ENCODE results near the gene FAM170B.

Gene FAM170B

GRCh38 chr10:49112098-49112497 is 21.7 kb downstream of the FAM170B start:
- H3K36me3 Mint-ChIP-seq (ENCODE audit: low read depth): no peaks in the 10 kb centered on the region
- no peaks in the 10 kb centered on the region for H3K9me3 Mint-ChIP-seq
- no peak overlapping the region for H3K27ac Mint-ChIP-seq
- no peak overlapping the region for H3K4me3 Mint-ChIP-seq
- H3K4me1 Mint-ChIP-seq (ENCODE audit: low read depth): peaks cover 7% of the 10 kb centered on the region
- peaks cover 21% of the 10 kb centered on the region for H3K27me3 Mint-ChIP-seq

GRCh38 chr10:49111320-49111698 is 22.5 kb downstream of the FAM170B start:
- Mint-ChIP-seq H3K27ac (no peak overlapping the region), H3K27me3 (peaks cover 19% of the 10 kb centered on the region), H3K36me3 (ENCODE audit: low read depth) (no peaks in the 10 kb centered on the region), H3K4me1 (ENCODE audit: low read depth) (peaks cover 7% of the 10 kb centered on the region), H3K9me3 (no peaks in the 10 kb centered on the region), H3K4me3 (no peak overlapping the region)

DNA sequence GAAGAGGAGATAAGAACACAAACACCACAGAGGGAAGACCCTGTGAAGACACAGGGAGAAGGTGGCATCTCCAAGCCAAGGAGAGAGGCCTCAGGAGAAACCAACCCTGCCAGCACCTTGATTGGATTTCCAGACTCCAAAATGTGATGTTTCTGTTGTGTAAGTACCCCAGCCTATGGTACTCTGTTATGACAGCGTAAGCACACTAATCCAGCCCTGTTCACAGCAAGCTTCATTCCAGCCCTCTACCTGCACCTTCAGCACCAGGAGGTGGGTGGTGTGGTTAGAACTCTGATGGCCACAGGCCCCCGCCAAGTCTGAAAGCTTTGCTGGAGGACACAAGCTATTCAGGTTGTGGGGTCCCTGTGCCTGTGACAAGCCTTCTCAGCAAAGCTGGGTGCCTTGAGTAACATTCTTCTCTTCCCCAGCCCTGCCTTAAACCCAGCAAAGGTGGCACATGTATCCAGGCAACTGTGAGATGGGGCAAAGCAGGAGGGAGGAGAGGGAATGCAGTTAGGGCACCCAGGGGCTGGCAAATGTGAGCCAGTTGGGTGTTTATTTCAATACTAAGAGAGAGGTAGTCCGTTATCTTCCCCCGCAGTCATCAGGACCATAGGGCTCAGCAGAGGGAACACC is 23.0 kb downstream of the FAM170B start:
- Mint-ChIP-seq H3K27ac (no peak overlapping the region), H3K4me1 (ENCODE audit: low read depth) (peaks cover 7% of the 10 kb centered on the region), H3K36me3 (ENCODE audit: low read depth) (no peaks in the 10 kb centered on the region), H3K9me3 (no peaks in the 10 kb centered on the region), H3K4me3 (no peak overlapping the region), H3K27me3 (peaks cover 15% of the 10 kb centered on the region)

DNA sequence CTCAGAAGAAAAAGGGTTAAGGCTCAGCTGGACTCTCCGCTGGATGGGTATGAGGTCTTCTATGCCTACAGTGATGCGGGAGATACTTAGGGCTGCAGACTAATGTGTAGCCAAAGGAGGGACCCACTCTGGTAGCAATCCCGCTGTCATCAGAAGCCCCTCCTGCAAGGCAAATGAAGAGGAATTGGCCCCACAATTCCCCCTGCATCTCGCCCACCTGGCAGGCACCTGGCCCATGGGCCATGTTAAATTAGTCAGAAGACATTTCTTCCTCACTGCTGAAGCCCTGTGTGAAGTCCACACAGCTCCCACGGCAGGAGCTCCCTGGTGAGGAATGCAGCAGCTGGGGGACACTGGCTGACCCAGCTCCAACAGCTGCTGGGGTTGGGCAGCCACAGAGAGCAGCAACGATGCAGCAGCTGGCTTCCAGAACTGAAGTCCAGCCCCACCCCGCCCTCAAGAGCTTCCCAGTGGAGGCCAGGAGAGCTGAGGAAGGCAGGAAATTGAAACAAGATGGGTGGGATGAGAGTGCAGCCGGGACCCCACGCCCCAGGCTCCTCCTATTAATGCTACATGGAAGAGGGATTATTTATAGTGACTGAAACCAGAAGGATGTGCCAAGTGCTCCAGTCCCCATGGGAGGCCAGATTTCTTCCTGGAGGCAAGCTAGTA is 24.0 kb downstream of the FAM170B start:
- H3K4me3 Mint-ChIP-seq: no peak overlapping the region
- peaks cover 6% of the 10 kb centered on the region for H3K4me1 Mint-ChIP-seq (ENCODE audit: low read depth)
- no peak overlapping the region for H3K27ac Mint-ChIP-seq
- peaks cover 13% of the 10 kb centered on the region for H3K27me3 Mint-ChIP-seq
- no peaks in the 10 kb centered on the region for H3K36me3 Mint-ChIP-seq (ENCODE audit: low read depth)
- no peaks in the 10 kb centered on the region for H3K9me3 Mint-ChIP-seq

GRCh38 chr10:49108656-49109055 is 25.2 kb downstream of the FAM170B start:
- H3K4me1 Mint-ChIP-seq (ENCODE audit: low read depth): no peaks in the 10 kb centered on the region
- no peaks in the 10 kb centered on the region for H3K36me3 Mint-ChIP-seq (ENCODE audit: low read depth)
- H3K27ac Mint-ChIP-seq: no peak overlapping the region
- peaks cover 3% of the 10 kb centered on the region for H3K27me3 Mint-ChIP-seq
- no peak overlapping the region for H3K4me3 Mint-ChIP-seq
- H3K9me3 Mint-ChIP-seq: no peaks in the 10 kb centered on the region

DNA sequence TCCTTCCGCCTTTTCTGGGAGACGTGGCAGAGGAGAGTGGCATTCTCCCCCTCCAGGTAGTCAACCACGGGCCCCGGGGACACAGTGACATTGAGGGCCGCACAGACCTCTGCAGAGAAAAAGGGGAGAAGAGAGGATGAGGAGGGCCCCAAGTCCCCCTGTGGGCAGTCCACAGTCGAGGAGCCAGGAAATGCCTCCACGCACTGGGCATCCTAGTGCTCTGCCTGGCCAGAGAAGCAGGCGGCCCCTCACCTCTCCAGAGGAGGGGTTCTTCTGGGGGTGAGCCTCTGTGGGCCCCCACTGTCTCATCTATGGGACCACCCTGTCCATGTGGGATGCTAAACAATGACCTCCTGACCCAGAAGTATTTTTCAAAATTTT is 25.9 kb downstream of the FAM170B start:
- Mint-ChIP-seq H3K9me3 (no peaks in the 10 kb centered on the region), H3K4me1 (ENCODE audit: low read depth) (no peaks in the 10 kb centered on the region), H3K36me3 (ENCODE audit: low read depth) (no peaks in the 10 kb centered on the region), H3K4me3 (no peak overlapping the region), H3K27me3 (peaks cover 10% of the 10 kb centered on the region), H3K27ac (no peak overlapping the region)

GRCh38 chr10:49107111-49107886 is 26.5 kb downstream of the FAM170B start:
- H3K9me3 Mint-ChIP-seq: no peaks in the 10 kb centered on the region
- no peaks in the 10 kb centered on the region for H3K4me1 Mint-ChIP-seq (ENCODE audit: low read depth)
- no peak overlapping the region for H3K27ac Mint-ChIP-seq
- no peaks in the 10 kb centered on the region for H3K36me3 Mint-ChIP-seq (ENCODE audit: low read depth)
- no peak overlapping the region for H3K4me3 Mint-ChIP-seq
- H3K27me3 Mint-ChIP-seq: peaks cover 10% of the 10 kb centered on the region

GRCh38 chr10:49106451-49106850 is 27.4 kb downstream of the FAM170B start:
- H3K4me3 Mint-ChIP-seq: no peak overlapping the region
- H3K4me1 Mint-ChIP-seq (ENCODE audit: low read depth): no peaks in the 10 kb centered on the region
- peaks cover 13% of the 10 kb centered on the region for H3K27me3 Mint-ChIP-seq
- no peaks in the 10 kb centered on the region for H3K9me3 Mint-ChIP-seq
- H3K27ac Mint-ChIP-seq: no peak overlapping the region
- H3K36me3 Mint-ChIP-seq (ENCODE audit: low read depth): no peaks in the 10 kb centered on the region

GRCh38 chr10:49105076-49105475 is 28.7 kb downstream of the FAM170B start:
- Mint-ChIP-seq H3K36me3 (ENCODE audit: low read depth) (no peaks in the 10 kb centered on the region), H3K4me3 (no peak overlapping the region), H3K27me3 (peaks cover 18% of the 10 kb centered on the region), H3K4me1 (ENCODE audit: low read depth) (no peaks in the 10 kb centered on the region), H3K27ac (no peak overlapping the region), H3K9me3 (no peaks in the 10 kb centered on the region)

DNA sequence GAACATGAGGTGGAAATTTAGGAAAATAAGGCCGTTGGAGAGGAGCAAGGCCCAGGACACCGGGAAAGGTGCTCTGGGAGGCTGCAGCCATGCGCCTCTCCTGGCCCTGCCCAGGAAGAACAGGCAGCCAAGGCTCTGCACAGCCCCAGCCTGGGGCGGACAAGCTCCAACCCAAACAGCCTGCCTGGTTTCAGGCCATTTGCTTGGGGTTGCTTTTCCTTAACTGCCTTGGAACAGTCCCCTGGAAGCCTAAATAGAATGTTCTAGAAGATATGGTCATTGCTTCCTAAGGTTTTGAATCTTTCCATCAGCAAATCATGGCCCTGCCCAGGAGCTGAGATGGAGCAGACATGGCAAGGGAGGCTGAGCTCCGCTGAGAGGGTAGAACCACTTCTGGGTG is 29.5 kb downstream of the FAM170B start:
- no peak overlapping the region for H3K27ac Mint-ChIP-seq
- no peaks in the 10 kb centered on the region for H3K9me3 Mint-ChIP-seq
- peaks cover 24% of the 10 kb centered on the region for H3K27me3 Mint-ChIP-seq
- no peak overlapping the region for H3K4me3 Mint-ChIP-seq
- no peaks in the 10 kb centered on the region for H3K36me3 Mint-ChIP-seq (ENCODE audit: low read depth)
- H3K4me1 Mint-ChIP-seq (ENCODE audit: low read depth): no peaks in the 10 kb centered on the region

GRCh38 chr10:49103761-49104160 is 30.1 kb downstream of the FAM170B start:
- peaks cover 25% of the 10 kb centered on the region for H3K27me3 Mint-ChIP-seq
- no peak overlapping the region for H3K27ac Mint-ChIP-seq
- H3K4me1 Mint-ChIP-seq (ENCODE audit: low read depth): no peaks in the 10 kb centered on the region
- no peak overlapping the region for H3K4me3 Mint-ChIP-seq
- H3K9me3 Mint-ChIP-seq: no peaks in the 10 kb centered on the region
- no peaks in the 10 kb centered on the region for H3K36me3 Mint-ChIP-seq (ENCODE audit: low read depth)

DNA sequence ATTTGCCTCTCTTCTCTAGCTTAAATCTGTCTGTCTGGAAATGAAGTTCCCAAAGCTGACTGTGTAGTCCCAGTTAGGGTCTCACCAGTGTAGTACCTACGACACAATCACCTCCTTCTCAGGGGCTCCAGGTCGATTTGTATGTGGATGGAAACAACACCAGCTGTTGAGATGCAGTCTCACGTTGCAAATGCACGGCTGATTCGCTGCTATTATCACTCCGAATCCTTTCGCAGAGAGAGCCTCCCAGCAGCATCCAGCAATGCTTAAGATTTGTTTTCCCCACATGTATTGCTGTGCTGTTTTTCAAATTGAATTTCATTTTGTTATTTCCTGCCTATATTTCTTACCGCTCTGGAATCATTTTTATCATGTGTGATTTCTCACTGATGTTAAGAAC is 34.8 kb downstream of the FAM170B start:
- Mint-ChIP-seq H3K27ac (no peak overlapping the region), H3K4me1 (ENCODE audit: low read depth) (no peaks in the 10 kb centered on the region), H3K36me3 (ENCODE audit: low read depth) (no peaks in the 10 kb centered on the region), H3K9me3 (no peaks in the 10 kb centered on the region), H3K27me3 (peaks cover 30% of the 10 kb centered on the region), H3K4me3 (no peak overlapping the region)

- peaks cover 26% of the 10 kb centered on the region for H3K27me3 Mint-ChIP-seq
- H3K9me3 Mint-ChIP-seq: no peaks in the 10 kb centered on the region
- no peak overlapping the region for H3K4me3 Mint-ChIP-seq
- H3K4me1 Mint-ChIP-seq (ENCODE audit: low read depth): no peaks in the 10 kb centered on the region
- no peak overlapping the region for H3K27ac Mint-ChIP-seq
- no peaks in the 10 kb centered on the region for H3K36me3 Mint-ChIP-seq (ENCODE audit: low read depth)
Observed at GRCh38 chr10:49096890-49097445, 36.9 kb downstream of the FAM170B start.

- Mint-ChIP-seq H3K36me3 (ENCODE audit: low read depth) (no peaks in the 10 kb centered on the region), H3K9me3 (no peaks in the 10 kb centered on the region)
Observed at GRCh38 chr10:49094646-49095045, 39.2 kb downstream of the FAM170B start.

DNA sequence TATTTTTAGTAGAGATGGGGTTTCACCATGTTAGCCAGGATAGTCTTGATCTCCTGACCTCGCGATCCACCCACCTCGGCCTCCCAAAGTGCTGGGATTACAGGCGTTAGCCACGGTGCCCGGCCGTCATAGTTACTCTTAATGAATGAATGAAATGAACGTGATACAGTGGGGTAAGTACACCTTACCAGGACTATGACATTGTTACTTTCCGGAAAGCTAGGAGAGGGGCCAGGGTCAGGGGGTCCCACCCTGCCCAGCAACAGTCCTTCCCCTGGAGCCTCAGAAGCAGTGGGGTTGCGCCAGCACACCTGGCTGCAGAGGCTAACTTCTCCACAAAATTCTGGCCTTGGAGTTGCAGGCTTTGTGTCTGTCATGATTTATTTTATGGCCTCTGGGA is 39.9 kb downstream of the FAM170B start:
- Mint-ChIP-seq H3K27ac (no peak overlapping the region), H3K9me3 (no peaks in the 10 kb centered on the region), H3K36me3 (ENCODE audit: low read depth) (no peaks in the 10 kb centered on the region), H3K4me1 (ENCODE audit: low read depth) (no peaks in the 10 kb centered on the region), H3K27me3 (peaks cover 15% of the 10 kb centered on the region), H3K4me3 (no peak overlapping the region)

More at GRCh38 chr10:49094646-49095045, 39.2 kb downstream of the FAM170B start:
- Mint-ChIP-seq H3K27ac (no peak overlapping the region), H3K27me3 (peaks cover 20% of the 10 kb centered on the region), H3K4me3 (no peak overlapping the region), H3K4me1 (ENCODE audit: low read depth) (no peaks in the 10 kb centered on the region)

Measured in stimulated activated naive CD8-positive, alpha-beta T cell treated with anti-CD3 and anti-CD28 coated beads, Interleukin-15, Interleukin-2, amounts not matched to agents 100 ng/mL and 50 ng/mL, for 24 hours (primary cell).